ENCODE results near the gene ARFGEF3. TPM values are rescaled to one million over a fixed set of nuclear protein-coding genes. Genes with fewer than 3 reads are reported as not detected.

Gene ARFGEF3, protein sequence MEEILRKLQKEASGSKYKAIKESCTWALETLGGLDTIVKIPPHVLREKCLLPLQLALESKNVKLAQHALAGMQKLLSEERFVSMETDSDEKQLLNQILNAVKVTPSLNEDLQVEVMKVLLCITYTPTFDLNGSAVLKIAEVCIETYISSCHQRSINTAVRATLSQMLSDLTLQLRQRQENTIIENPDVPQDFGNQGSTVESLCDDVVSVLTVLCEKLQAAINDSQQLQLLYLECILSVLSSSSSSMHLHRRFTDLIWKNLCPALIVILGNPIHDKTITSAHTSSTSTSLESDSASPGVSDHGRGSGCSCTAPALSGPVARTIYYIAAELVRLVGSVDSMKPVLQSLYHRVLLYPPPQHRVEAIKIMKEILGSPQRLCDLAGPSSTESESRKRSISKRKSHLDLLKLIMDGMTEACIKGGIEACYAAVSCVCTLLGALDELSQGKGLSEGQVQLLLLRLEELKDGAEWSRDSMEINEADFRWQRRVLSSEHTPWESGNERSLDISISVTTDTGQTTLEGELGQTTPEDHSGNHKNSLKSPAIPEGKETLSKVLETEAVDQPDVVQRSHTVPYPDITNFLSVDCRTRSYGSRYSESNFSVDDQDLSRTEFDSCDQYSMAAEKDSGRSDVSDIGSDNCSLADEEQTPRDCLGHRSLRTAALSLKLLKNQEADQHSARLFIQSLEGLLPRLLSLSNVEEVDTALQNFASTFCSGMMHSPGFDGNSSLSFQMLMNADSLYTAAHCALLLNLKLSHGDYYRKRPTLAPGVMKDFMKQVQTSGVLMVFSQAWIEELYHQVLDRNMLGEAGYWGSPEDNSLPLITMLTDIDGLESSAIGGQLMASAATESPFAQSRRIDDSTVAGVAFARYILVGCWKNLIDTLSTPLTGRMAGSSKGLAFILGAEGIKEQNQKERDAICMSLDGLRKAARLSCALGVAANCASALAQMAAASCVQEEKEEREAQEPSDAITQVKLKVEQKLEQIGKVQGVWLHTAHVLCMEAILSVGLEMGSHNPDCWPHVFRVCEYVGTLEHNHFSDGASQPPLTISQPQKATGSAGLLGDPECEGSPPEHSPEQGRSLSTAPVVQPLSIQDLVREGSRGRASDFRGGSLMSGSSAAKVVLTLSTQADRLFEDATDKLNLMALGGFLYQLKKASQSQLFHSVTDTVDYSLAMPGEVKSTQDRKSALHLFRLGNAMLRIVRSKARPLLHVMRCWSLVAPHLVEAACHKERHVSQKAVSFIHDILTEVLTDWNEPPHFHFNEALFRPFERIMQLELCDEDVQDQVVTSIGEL (N-terminal part only)
- total RNA-seq, result 0.09 and 0.12 TPM in 2 replicates

GRCh38 chr6:138161338-138162110, at the start of gene ARFGEF3:
Gene ARFGEF3 (plus strand): TSS chr6:138161939. CDS start chr6:138162087, 148 bp downstream.

GRCh38 chr6:138218449-138218848, 56.7 kb downstream of the ARFGEF3 start, which contains the start of gene PBOV1:
Gene PBOV1 (minus strand): TSS chr6:138218491. CDS start chr6:138218395, 96 bp downstream.

DNA sequence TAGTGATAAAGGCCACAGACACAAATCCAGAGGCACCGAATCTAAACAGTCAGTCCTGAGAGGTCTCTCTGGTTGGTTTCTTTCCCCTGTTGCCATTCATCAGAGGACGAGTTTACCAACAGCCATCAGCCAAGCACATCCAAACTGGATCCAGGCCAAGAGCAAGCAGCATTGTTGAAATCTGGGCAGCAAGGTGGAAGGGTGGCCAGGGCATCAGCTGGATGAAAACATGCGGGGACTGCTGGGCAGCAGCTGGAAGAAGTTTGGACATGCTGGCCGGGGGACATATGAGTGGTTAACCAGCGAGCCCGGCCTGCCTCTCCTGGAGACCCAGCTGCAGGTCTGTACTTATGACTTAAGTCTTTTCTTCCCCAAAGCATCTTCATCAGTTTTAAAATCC, 216.1 kb downstream of the ARFGEF3 start, which contains the start of gene SMIM28:
Gene SMIM28 (plus strand): TSS at position 62 of the 400 bp plus-strand sequence. CDS start 168 bp downstream, at position 230.

Other genes starting within 250 kb of the ARFGEF3 start
- gene PERP, start 54.5 kb upstream of the ARFGEF3 start, total RNA-seq, result 18.8 and 20.2 TPM in 2 replicates
- gene PBOV1, start 56.6 kb downstream of the ARFGEF3 start, total RNA-seq, result not detected in 2 replicates
- not detected in 2 replicates for gene SMIM28, start 216.0 kb downstream of the ARFGEF3 start, total RNA-seq
- gene HEBP2, start 242.3 kb downstream of the ARFGEF3 start, total RNA-seq, result 26.0 and 34.5 TPM in 2 replicates